ENCODE results near the gene TAGLN3. TPM values are rescaled to one million over a fixed set of nuclear protein-coding genes. Genes with fewer than 3 reads are reported as not detected.
A peak's percentile ranks its signal among the peaks of the same experiment; 100 is the strongest.

TAGLN3 gene
- total RNA-seq, 1 donor from 2014 or later: not detected

GRCh38 chr3:112048911-112049310 lies 50.2 kb downstream of the TAGLN3 start:
- no peak for DNase-seq (ENCODE audit: low spot score)

GRCh38 chr3:112053229-112053628 lies 54.5 kb downstream of the TAGLN3 start:
- no peak for DNase-seq (ENCODE audit: low spot score)

GRCh38 chr3:112056451-112056929 lies 57.8 kb downstream of the TAGLN3 start:
- DNase-seq (ENCODE audit: low spot score): no peak

GRCh38 chr3:112059497-112059896 lies 60.8 kb downstream of the TAGLN3 start:
- DNase-seq (ENCODE audit: low spot score): no peak

GRCh38 chr3:112061152-112061551 lies 62.4 kb downstream of the TAGLN3 start:
- peak; percentile 50 for DNase-seq (ENCODE audit: low spot score)

Other genes starting within 250 kb of the TAGLN3 start
- 214 TPM for gene PHLDB2, start 139.7 kb upstream of the TAGLN3 start, total RNA-seq (ENCODE audit: insufficient read depth, low replicate concordance)
- 17.6 TPM for gene ABHD10, start 19.9 kb upstream of the TAGLN3 start, total RNA-seq (ENCODE audit: insufficient read depth, low replicate concordance)
- gene TMPRSS7, start 35.8 kb downstream of the TAGLN3 start, total RNA-seq (ENCODE audit: insufficient read depth, low replicate concordance): not detected
- gene C3orf52, start 87.5 kb downstream of the TAGLN3 start, total RNA-seq (ENCODE audit: insufficient read depth, low replicate concordance): 16.1 TPM
- 1.2 TPM for gene GCSAM, start 134.3 kb downstream of the TAGLN3 start, total RNA-seq (ENCODE audit: insufficient read depth, low replicate concordance)